ENCODE measurements around the gene C2orf68.

DNA sequence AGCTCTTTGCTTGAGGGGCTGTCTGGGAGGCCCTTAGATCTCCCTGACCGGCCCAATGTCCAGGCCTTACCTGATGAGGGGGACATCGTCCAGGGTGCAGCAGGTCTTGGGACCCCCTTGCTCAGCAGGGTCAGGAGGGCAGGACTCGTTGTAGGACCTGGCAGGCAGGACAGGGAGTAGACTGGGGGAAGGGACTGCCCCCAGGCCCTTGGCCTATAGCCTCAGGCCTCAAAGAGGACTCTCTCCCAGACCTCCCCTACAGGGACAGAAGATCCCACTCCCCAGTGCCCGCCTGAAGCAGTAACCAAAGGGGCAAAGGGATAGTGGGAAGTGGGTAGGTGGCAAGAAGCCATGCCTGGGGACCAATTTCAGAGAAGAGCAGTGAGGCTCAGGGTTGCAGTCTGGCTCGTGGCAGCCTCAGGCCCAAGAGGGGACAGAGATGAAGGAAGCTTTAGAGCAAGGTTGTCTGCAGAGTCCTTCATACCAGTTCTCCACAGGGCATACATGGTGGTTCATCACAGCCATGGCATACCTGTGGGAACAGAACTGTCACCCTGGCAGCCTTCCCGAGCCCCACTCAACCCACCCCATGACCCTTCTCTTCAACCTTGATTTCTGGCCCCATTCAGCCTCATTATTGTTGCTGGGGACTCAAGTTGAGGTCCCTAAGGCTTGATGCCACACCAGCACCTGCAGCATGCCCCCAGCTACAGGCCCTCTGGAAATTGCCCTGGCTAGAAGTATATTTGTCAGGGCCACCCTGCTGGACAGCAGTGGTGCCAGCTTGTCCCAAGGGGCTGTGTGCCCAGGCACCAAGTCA, 10.7 kb downstream of the C2orf68 start:
- TF ChIP-seq KAT8 (IDR thresholded peaks at IDR 0.05; ENCODE audit: low read depth): no peak
- TF ChIP-seq, protein P1, sequence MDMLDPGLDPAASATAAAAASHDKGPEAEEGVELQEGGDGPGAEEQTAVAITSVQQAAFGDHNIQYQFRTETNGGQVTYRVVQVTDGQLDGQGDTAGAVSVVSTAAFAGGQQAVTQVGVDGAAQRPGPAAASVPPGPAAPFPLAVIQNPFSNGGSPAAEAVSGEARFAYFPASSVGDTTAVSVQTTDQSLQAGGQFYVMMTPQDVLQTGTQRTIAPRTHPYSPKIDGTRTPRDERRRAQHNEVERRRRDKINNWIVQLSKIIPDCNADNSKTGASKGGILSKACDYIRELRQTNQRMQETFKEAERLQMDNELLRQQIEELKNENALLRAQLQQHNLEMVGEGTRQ (CRISPR knock-in tag; IDR thresholded peaks at IDR 0.05): no peak
- TF ChIP-seq, protein P2, sequence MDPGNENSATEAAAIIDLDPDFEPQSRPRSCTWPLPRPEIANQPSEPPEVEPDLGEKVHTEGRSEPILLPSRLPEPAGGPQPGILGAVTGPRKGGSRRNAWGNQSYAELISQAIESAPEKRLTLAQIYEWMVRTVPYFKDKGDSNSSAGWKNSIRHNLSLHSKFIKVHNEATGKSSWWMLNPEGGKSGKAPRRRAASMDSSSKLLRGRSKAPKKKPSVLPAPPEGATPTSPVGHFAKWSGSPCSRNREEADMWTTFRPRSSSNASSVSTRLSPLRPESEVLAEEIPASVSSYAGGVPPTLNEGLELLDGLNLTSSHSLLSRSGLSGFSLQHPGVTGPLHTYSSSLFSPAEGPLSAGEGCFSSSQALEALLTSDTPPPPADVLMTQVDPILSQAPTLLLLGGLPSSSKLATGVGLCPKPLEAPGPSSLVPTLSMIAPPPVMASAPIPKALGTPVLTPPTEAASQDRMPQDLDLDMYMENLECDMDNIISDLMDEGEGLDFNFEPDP (CRISPR knock-in tag; IDR thresholded peaks at IDR 0.05): no peak
- TF ChIP-seq FOXK1 (CRISPR knock-in tag; IDR thresholded peaks at IDR 0.05; ENCODE audit: borderline replicate concordance): no peak
